Activated CD8-positive, alpha-beta T cell treated with anti-CD3 and anti-CD28 coated beads for 36 hours (primary cell): Measurements from ENCODE around the gene C1orf167. TPM values are rescaled to one million over a fixed set of nuclear protein-coding genes. Genes with fewer than 3 reads are reported as not detected.
A peak's percentile ranks its signal among the peaks of the same experiment; 100 is the strongest.

Source experiments
- ATAC-seq: fragments of 200-7000 bp; cut with Tn5 transposase; one replicate; pipeline ENCODE4 v1.10.0; 2021; ENCODE audit warnings: mild to moderate bottlenecking, moderate library complexity
- CTCF ChIA-PET: fragments of 350-600 bp; sonication (Branson Sonifier 250); formaldehyde crosslinking; loops from one replicate; lab custom pipeline; 2021; ENCODE audit warnings: antibody characterized with exemption; lab: Charles Lee
- POLR2A ChIA-PET: fragments of 350-600 bp; sonication (Branson Sonifier 250); formaldehyde crosslinking; loops from one replicate; lab custom pipeline; 2021; ENCODE audit warnings: antibody characterized with exemption; lab: Charles Lee
- DNase-seq: peaks from one replicate; pipeline ENCODE4 v3.0.0-alpha.2; 2020
- H3K27ac Mint-ChIP-seq: one replicate; pipeline ENCODE4 v1.8.0; 2021; ENCODE audit warnings: mild to moderate bottlenecking, mixed read lengths
- H3K27me3 Mint-ChIP-seq: one replicate; pipeline ENCODE4 v1.8.0; 2021; ENCODE audit warnings: mixed read lengths
- H3K36me3 Mint-ChIP-seq: one replicate; pipeline ENCODE4 v1.8.0; 2021; ENCODE audit warnings: low read depth, mixed read lengths
- H3K4me1 Mint-ChIP-seq: one replicate; pipeline ENCODE4 v1.8.0; 2021; ENCODE audit warnings: low read depth, mixed read lengths
- H3K4me3 Mint-ChIP-seq: one replicate; pipeline ENCODE4 v1.8.0; 2021; ENCODE audit warnings: mild to moderate bottlenecking, moderate library complexity, mixed read lengths
- H3K9me3 Mint-ChIP-seq: one replicate; pipeline ENCODE4 v1.8.0; 2021; ENCODE audit warnings: mixed read lengths
- CTCF ChIP-seq: fragments of 200-600 bp; IDR thresholded peaks from one replicate; pipeline ENCODE4 v1.8.0; 2022; ENCODE audit warnings: antibody characterized with exemption, mild to moderate bottlenecking
- intact Hi-C: fragments of 100-400 bp; cut with micrococcal nuclease; formaldehyde crosslinking; loops from one replicate; pipeline ENCODE4 v1.10.0; 2022
- total RNA-seq, 2 experiments: library from RNA; stranded (reverse); gene quantifications; one replicate each; pipeline ENCODE4 v1.2.3, GENCODE V29; 2021

The C1orf167 gene
- total RNA-seq, 2 experiments from 2014 or later, result not detected

- intact Hi-C loops, result no loop called here
- ATAC-seq (peak; percentile 37), DNase-seq (no peak)
- POLR2A ChIA-PET, result interaction anchor here (0.5 to 6.5 kb wide), 9 partner anchors 18 to 718 kb away, joined by 3 to 123 read pairs (median 3); partner anchors contain the start of gene MFN2
- TF ChIP-seq CTCF, result no peak
- Mint-ChIP-seq H3K27me3 (no peaks in the 10 kb centered on the region), H3K4me1 (peaks cover 52% of the 10 kb centered on the region), H3K4me3 (peak overlapping the region; percentile 90), H3K36me3 (peaks cover 11% of the 10 kb centered on the region), H3K27ac (peak overlapping the region; percentile 89), H3K9me3 (no peaks in the 10 kb centered on the region)
- CTCF ChIA-PET, result interaction anchor here (1.5 to 2.1 kb wide), 5 partner anchors 21 to 101 kb away, joined by 3 to 7 read pairs (median 5); no protein-coding TSS in a partner anchor
These were observed 44.4 kb downstream of the C1orf167 start for GRCh38 chr1:11806307-11806936.

- TF ChIP-seq CTCF, result no peak
- intact Hi-C loops, result no loop called here
- no peak for ATAC-seq
- Mint-ChIP-seq H3K9me3 (no peaks in the 10 kb centered on the region), H3K27me3 (no peaks in the 10 kb centered on the region), H3K4me1 (peaks cover 47% of the 10 kb centered on the region), H3K27ac (peak overlapping the region; percentile 89), H3K4me3 (peak overlapping the region; percentile 90), H3K36me3 (peaks cover 17% of the 10 kb centered on the region)
- ChIA-PET CTCF (interaction anchor here (1.5 to 2.1 kb wide), 5 partner anchors 22 to 101 kb away, joined by 3 to 7 read pairs (median 5); no protein-coding TSS in a partner anchor), POLR2A (interaction anchor here (0.5 to 6.5 kb wide), 4 partner anchors 77 to 719 kb away, joined by 3 to 123 read pairs (median 4); partner anchors contain the start of gene MFN2)
- no peak for DNase-seq
These were observed 45.1 kb downstream of the C1orf167 start for GRCh38 chr1:11807133-11807532.

GRCh38 chr1:11813021-11813420, 51.0 kb downstream of the C1orf167 start:
- H3K9me3 Mint-ChIP-seq, result no peaks in the 10 kb centered on the region
- POLR2A ChIA-PET, result interaction anchor here (1.0 kb wide), 1 partner anchor 95 kb away, joined by 5 read pairs; no protein-coding TSS in a partner anchor
- ATAC-seq (no peak), DNase-seq (no peak)
- H3K4me1 Mint-ChIP-seq, result peaks cover 13% of the 10 kb centered on the region
- CTCF ChIA-PET, result no interaction called here
- no peak overlapping the region for H3K27ac Mint-ChIP-seq
- intact Hi-C loops, result no loop called here
- H3K4me3 Mint-ChIP-seq, result no peak overlapping the region
- no peak for TF ChIP-seq CTCF
- H3K27me3 Mint-ChIP-seq, result no peaks in the 10 kb centered on the region
- peaks cover 33% of the 10 kb centered on the region for H3K36me3 Mint-ChIP-seq

- CTCF ChIA-PET, result no interaction called here
- Mint-ChIP-seq H3K27me3 (no peaks in the 10 kb centered on the region), H3K4me1 (peaks cover 3% of the 10 kb centered on the region), H3K9me3 (no peaks in the 10 kb centered on the region), H3K36me3 (peaks cover 26% of the 10 kb centered on the region), H3K4me3 (no peak overlapping the region), H3K27ac (no peak overlapping the region)
- no peak for TF ChIP-seq CTCF
- DNase-seq, result no peak
- no peak for ATAC-seq
- intact Hi-C loops, result no loop called here
- POLR2A ChIA-PET, result interaction anchor here (1.2 kb wide), 1 partner anchor 93 kb away, joined by 4 read pairs; no protein-coding TSS in a partner anchor
These were observed 55.2 kb downstream of the C1orf167 start for GRCh38 chr1:11817192-11817591.

- no peak for DNase-seq
- CTCF ChIA-PET, result interaction anchor here (3.4 kb wide), 1 partner anchor 16 kb away, joined by 13 read pairs; no protein-coding TSS in a partner anchor
- Mint-ChIP-seq H3K36me3 (peaks cover 13% of the 10 kb centered on the region), H3K4me3 (no peak overlapping the region), H3K9me3 (no peaks in the 10 kb centered on the region), H3K4me1 (no peaks in the 10 kb centered on the region), H3K27me3 (no peaks in the 10 kb centered on the region), H3K27ac (no peak overlapping the region)
- intact Hi-C loops, result no loop called here
- no peak for ATAC-seq
- no peak for TF ChIP-seq CTCF
- POLR2A ChIA-PET, result interaction anchor here (1.1 to 2.1 kb wide), 2 partner anchors 86 to 88 kb away, joined by 3 to 9 read pairs; no protein-coding TSS in a partner anchor
These were observed 60.1 kb downstream of the C1orf167 start for GRCh38 chr1:11822091-11822490.
